ENCODE results near the gene TGM1. TPM values are rescaled to one million over a fixed set of nuclear protein-coding genes. Genes with fewer than 3 reads are reported as not detected.

The TGM1 gene
- total RNA-seq (1 to 10 TPM; 3.2 to 3.7 TPM), polyA plus RNA-seq (not detected)

GRCh38 chr14:24262821-24263733 lies at the start of gene TGM1:
TGM1 (minus strand) TSS chr14:24263177; CDS start chr14:24262352, 825 bp downstream.
- Histone ChIP-seq H3K4me1 (ENCODE audit: insufficient read depth, low read length) (no peaks in the 10 kb centered on the region), H3K27me3 (ENCODE audit: insufficient read depth, low read length, poor library complexity, severe bottlenecking) (no peaks in the 10 kb centered on the region), H3K36me3 (ENCODE audit: insufficient read depth, low read length) (peaks cover 14% of the 10 kb centered on the region), H3K9me3 (ENCODE audit: low read length) (no peaks in the 10 kb centered on the region), H3K27ac (ENCODE audit: low read depth, low read length) (no peak within 1 kb of the TSS), H3K4me3 (ENCODE audit: low read length) (no peak within 1 kb of the TSS)
- H3K27me3 Mint-ChIP-seq: no peaks in the 10 kb centered on the region
- H3K36me3 Mint-ChIP-seq: peaks cover 7 to 53% (median 14%) of the 10 kb centered on the region in 3 donors
- ChIA-PET POLR2A (no interaction called here), CTCF (interaction anchor here (1.0 to 1.8 kb wide), 3 partner anchors 8 to 34 kb away, joined by 3 to 6 read pairs (median 4); partner anchors contain the start of gene RABGGTA)
- no peak for DNase-seq
- H3K4me3 Mint-ChIP-seq: no peak within 1 kb of the TSS
- no peaks in the 10 kb centered on the region for H3K9me3 Mint-ChIP-seq
- H3K27ac Mint-ChIP-seq: peak within 1 kb of the TSS in 1 of 8 donors; percentile 64
- H3K4me1 Mint-ChIP-seq: peaks cover 0 to 6% (median 5%) of the 10 kb centered on the region in 3 donors

- peak in 1 of 5 donors; percentile 18 for DNase-seq
- peaks cover 0 to 14% (median 6%) of the 10 kb centered on the region in 3 donors for H3K36me3 Mint-ChIP-seq
- peak overlapping the region; percentile 69 for H3K27ac ChIP-seq (ENCODE audit: low read depth, low read length)
Measured at GRCh38 chr14:24311837-24312615, 49.0 kb upstream of the TGM1 start.

GRCh38 chr14:24310646-24311604 lies 47.9 kb upstream of the TGM1 start, which contains the start of gene LTB4R:
LTB4R (plus strand) TSS chr14:24311502; CDS start chr14:24315652, 4,150 bp downstream.
- H3K36me3 Mint-ChIP-seq: peaks cover 0 to 25% (median 10%) of the 10 kb centered on the region in 3 donors
- no peaks in the 10 kb centered on the region for H3K9me3 ChIP-seq (ENCODE audit: low read length)
- no peaks in the 10 kb centered on the region for H3K9me3 Mint-ChIP-seq
- H3K4me3 Mint-ChIP-seq: peak within 1 kb of the TSS; percentile 79 to 89 (median 86)
- peak; percentile 56 to 82 (median 74) for DNase-seq
- H3K4me1 ChIP-seq (ENCODE audit: insufficient read depth, low read length): peaks cover 66% of the 10 kb centered on the region
- POLR2A ChIA-PET: interaction anchor here (0.6 to 3.5 kb wide), 10 partner anchors 9 to 196 kb away, joined by 3 to 26 read pairs (median 8); partner anchors contain the start of genes CBLN3, DCAF11, DHRS1 and KHNYN
- CTCF ChIA-PET: interaction anchor here (0.9 to 17.7 kb wide), 16 partner anchors 8 to 126 kb away, joined by 3 to 265 read pairs (median 5); partner anchors contain the start of genes ADCY4, CBLN3, DHRS1 and KHNYN
- peak within 1 kb of the TSS; percentile 69 for H3K27ac ChIP-seq (ENCODE audit: low read depth, low read length)
- H3K27ac Mint-ChIP-seq: peak within 1 kb of the TSS; percentile 89 to 99 (median 96)
- peaks cover 10% of the 10 kb centered on the region for H3K36me3 ChIP-seq (ENCODE audit: insufficient read depth, low read length)
- peak within 1 kb of the TSS; percentile 58 for H3K4me3 ChIP-seq (ENCODE audit: low read length)
- peaks cover 68 to 77% (median 71%) of the 10 kb centered on the region in 3 donors for H3K4me1 Mint-ChIP-seq
- H3K27me3 Mint-ChIP-seq: peaks cover 0 to 2% of the 10 kb centered on the region in 2 donors
- H3K27me3 ChIP-seq (ENCODE audit: insufficient read depth, low read length, poor library complexity, severe bottlenecking): no peaks in the 10 kb centered on the region

More at GRCh38 chr14:24311837-24312615, 49.0 kb upstream of the TGM1 start:
- CTCF ChIA-PET: interaction anchor here (0.9 to 17.7 kb wide), 9 partner anchors 12 to 125 kb away, joined by 3 to 265 read pairs (median 13); partner anchors contain the start of genes ADCY4, DHRS1, MDP1 and NOP9
- Mint-ChIP-seq H3K27ac (peak overlapping the region; percentile 89 to 99 (median 94)), H3K9me3 (no peaks in the 10 kb centered on the region), H3K4me3 (peak overlapping the region; percentile 79 to 89 (median 86)), H3K27me3 (peaks cover 0 to 2% of the 10 kb centered on the region in 2 donors), H3K4me1 (peaks cover 68 to 77% (median 71%) of the 10 kb centered on the region in 3 donors)
- no peaks in the 10 kb centered on the region for H3K36me3 ChIP-seq (ENCODE audit: insufficient read depth, low read length)
- POLR2A ChIA-PET: interaction anchor here (0.9 to 3.5 kb wide), 7 partner anchors 10 to 197 kb away, joined by 4 to 26 read pairs (median 8); partner anchors contain the start of genes CBLN3, DCAF11, KHNYN and NRL
- peaks cover 66% of the 10 kb centered on the region for H3K4me1 ChIP-seq (ENCODE audit: insufficient read depth, low read length)
- peak overlapping the region; percentile 58 for H3K4me3 ChIP-seq (ENCODE audit: low read length)
- no peaks in the 10 kb centered on the region for H3K27me3 ChIP-seq (ENCODE audit: insufficient read depth, low read length, poor library complexity, severe bottlenecking)
- no peaks in the 10 kb centered on the region for H3K9me3 ChIP-seq (ENCODE audit: low read length)

GRCh38 chr14:24310265-24310645 lies 47.3 kb upstream of the TGM1 start:
- peaks cover 0 to 31% (median 11%) of the 10 kb centered on the region in 3 donors for H3K36me3 Mint-ChIP-seq
- H3K27me3 ChIP-seq (ENCODE audit: insufficient read depth, low read length, poor library complexity, severe bottlenecking): no peaks in the 10 kb centered on the region
- H3K9me3 Mint-ChIP-seq: no peaks in the 10 kb centered on the region
- H3K4me3 ChIP-seq (ENCODE audit: low read length): peak overlapping the region; percentile 58
- H3K4me1 ChIP-seq (ENCODE audit: insufficient read depth, low read length): peaks cover 65% of the 10 kb centered on the region
- POLR2A ChIA-PET: interaction anchor here (1.5 to 3.5 kb wide), 7 partner anchors 11 to 120 kb away, joined by 3 to 26 read pairs (median 9); partner anchors contain the start of genes CBLN3, DHRS1, KHNYN and NOP9
- CTCF ChIA-PET: interaction anchor here (0.9 to 17.7 kb wide), 13 partner anchors 10 to 126 kb away, joined by 3 to 265 read pairs (median 12); partner anchors contain the start of genes ADCY4, CBLN3, DHRS1 and KHNYN
- peak overlapping the region; percentile 69 for H3K27ac ChIP-seq (ENCODE audit: low read depth, low read length)
- H3K4me3 Mint-ChIP-seq: peak overlapping the region; percentile 79 to 87 (median 83)
- peaks cover 16% of the 10 kb centered on the region for H3K36me3 ChIP-seq (ENCODE audit: insufficient read depth, low read length)
- H3K27me3 Mint-ChIP-seq: peaks cover 0 to 2% of the 10 kb centered on the region in 2 donors
- H3K9me3 ChIP-seq (ENCODE audit: low read length): no peaks in the 10 kb centered on the region
- no peak for DNase-seq
- H3K27ac Mint-ChIP-seq: peak overlapping the region; percentile 89 to 98 (median 96)
- H3K4me1 Mint-ChIP-seq: peaks cover 63 to 71% (median 64%) of the 10 kb centered on the region in 3 donors

- Histone ChIP-seq H3K9me3 (ENCODE audit: low read length) (no peaks in the 10 kb centered on the region), H3K27ac (ENCODE audit: low read depth, low read length) (peak within 1 kb of the TSS; percentile 69), H3K36me3 (ENCODE audit: insufficient read depth, low read length) (peaks cover 22% of the 10 kb centered on the region), H3K27me3 (ENCODE audit: insufficient read depth, low read length, poor library complexity, severe bottlenecking) (no peaks in the 10 kb centered on the region), H3K4me1 (ENCODE audit: insufficient read depth, low read length) (peaks cover 59% of the 10 kb centered on the region), H3K4me3 (ENCODE audit: low read length) (peak within 1 kb of the TSS; percentile 58)
- peaks cover 0 to 37% (median 16%) of the 10 kb centered on the region in 3 donors for H3K36me3 Mint-ChIP-seq
- DNase-seq: no peak
- peak within 1 kb of the TSS; percentile 89 to 98 (median 96) for H3K27ac Mint-ChIP-seq
- H3K4me3 Mint-ChIP-seq: peak within 1 kb of the TSS; percentile 79 to 88 (median 84)
- H3K27me3 Mint-ChIP-seq: peaks cover 0 to 2% of the 10 kb centered on the region in 2 donors
- CTCF ChIA-PET: interaction anchor here (0.9 to 17.7 kb wide), 17 partner anchors 9 to 251 kb away, joined by 3 to 265 read pairs (median 7); partner anchors contain the start of genes ADCY4, CBLN3, CHMP4A and DHRS1
- H3K9me3 Mint-ChIP-seq: no peaks in the 10 kb centered on the region
- peaks cover 58 to 66% (median 59%) of the 10 kb centered on the region in 3 donors for H3K4me1 Mint-ChIP-seq
- POLR2A ChIA-PET: interaction anchor here (1.5 to 3.5 kb wide), 6 partner anchors 10 to 121 kb away, joined by 3 to 26 read pairs (median 12); partner anchors contain the start of genes CBLN3, DHRS1, KHNYN and NOP9
Measured at GRCh38 chr14:24309538-24310264, 46.7 kb upstream of the TGM1 start, which contains the start of gene LTB4R2. LTB4R2 (plus strand) TSS chr14:24310140; CDS start chr14:24310665, 525 bp downstream.

Measured in CD8-positive, alpha-beta memory T cell (primary cell).